HepG2 (cell line): ENCODE data around the gene PIEZO1. TPM values are rescaled to one million over a fixed set of nuclear protein-coding genes. Genes with fewer than 3 reads are reported as not detected.

ENCODE experiments used
- CREBL2 ChIP-seq: sonication (generic); formaldehyde crosslinking; IDR thresholded peaks from 2 replicates; pipeline ENCODE4 v1.8.1; 2023; ENCODE audit warnings: missing genetic modification reagents, mild to moderate bottlenecking, borderline replicate concordance
- FOXM1 ChIP-seq: sonication (generic); formaldehyde crosslinking; IDR thresholded peaks from 2 replicates; pipeline ENCODE4 v1.5.0; 2020; ENCODE audit warnings: missing genetic modification reagents
- IRF2 ChIP-seq: IDR thresholded peaks from 2 replicates; pipeline ENCODE4 v1.6.1; 2018; ENCODE audit warnings: missing genetic modification reagents, missing compliant biosample characterization
- KLF12 ChIP-seq: sonication (generic); formaldehyde crosslinking; IDR thresholded peaks from 2 replicates; pipeline ENCODE4 v1.4.0; 2020; ENCODE audit warnings: missing genetic modification reagents, borderline replicate concordance
- MAFG ChIP-seq: sonication (generic); formaldehyde crosslinking; IDR thresholded peaks from 2 replicates; pipeline ENCODE4 v1.5.1; 2020; ENCODE audit warnings: mild to moderate bottlenecking, missing genetic modification reagents
- MTF1 ChIP-seq: sonication (generic); formaldehyde crosslinking; IDR thresholded peaks from 2 replicates; pipeline ENCODE4 v1.5.0; 2020; ENCODE audit warnings: missing genetic modification reagents
- NR2F1 ChIP-seq, 2 experiments: fragments of 450-650 bp in 1 of 2; formaldehyde crosslinking in 1 of 2; IDR thresholded peaks; 2 replicates each; pipeline versions ENCODE4 v1.5.0 to v1.6.1; 2016 to 2020; ENCODE audit warnings: mild to moderate bottlenecking in 1 of 2, missing compliant biosample characterization in 1 of 2, missing genetic modification reagents in 1 of 2, moderate library complexity in 1 of 2
- NR2F6 ChIP-seq, 2 experiments: IDR thresholded peaks; 2 replicates each; pipeline ENCODE4 v1.6.1; 2016; ENCODE audit warnings: antibody characterized with exemption in 1 of 2, mild to moderate bottlenecking in 1 of 2
- PHF21A ChIP-seq: sonication (generic); formaldehyde crosslinking; IDR thresholded peaks from 2 replicates; pipeline ENCODE4 v1.5.0; 2020; ENCODE audit warnings: mild to moderate bottlenecking, missing genetic modification reagents
- PPARG ChIP-seq: conservative IDR thresholded peaks from 2 replicates; pipeline ENCODE4 v1.6.1; 2016; ENCODE audit warnings: missing biosample characterization, missing genetic modification reagents
- RARA ChIP-seq: IDR thresholded peaks from 2 replicates; pipeline ENCODE4 v1.6.1; 2016; ENCODE audit warnings: missing genetic modification reagents, missing compliant biosample characterization
- RFX5 ChIP-seq: IDR thresholded peaks from 2 replicates; pipeline ENCODE4 v1.6.1; 2011; ENCODE audit warnings: low read depth, low read length, improper control_type of control experiment
- SNAPC2 ChIP-seq: sonication (generic); formaldehyde crosslinking; IDR thresholded peaks from 2 replicates; pipeline ENCODE4 v1.8.1; 2022; ENCODE audit warnings: mild to moderate bottlenecking, missing genetic modification reagents
- SP140L ChIP-seq: sonication (generic); formaldehyde crosslinking; IDR thresholded peaks from 2 replicates; pipeline ENCODE4 v1.4.0; 2020; ENCODE audit warnings: missing genetic modification reagents, borderline replicate concordance
- TEAD3 ChIP-seq: optimal IDR thresholded peaks from 2 replicates; pipeline ENCODE3; 2016; ENCODE audit warnings: borderline replicate concordance
- ZMYM3 ChIP-seq: sonication (generic); formaldehyde crosslinking; IDR thresholded peaks from 2 replicates; pipeline ENCODE4 v1.5.1; 2020; ENCODE audit warnings: mild to moderate bottlenecking, missing genetic modification reagents
- ZNF124 ChIP-seq: sonication (generic); formaldehyde crosslinking; IDR thresholded peaks from 2 replicates; pipeline ENCODE4 v1.4.0; 2020; ENCODE audit warnings: missing genetic modification reagents
- ZNF484 ChIP-seq: sonication (generic); formaldehyde crosslinking; IDR thresholded peaks from 2 replicates; pipeline ENCODE4 v1.5.1; 2020; ENCODE audit warnings: mild to moderate bottlenecking, low read depth, missing genetic modification reagents, borderline replicate concordance
- ZNF547 ChIP-seq: sonication (generic); formaldehyde crosslinking; IDR thresholded peaks from 2 replicates; pipeline ENCODE4 v1.5.1; 2020; ENCODE audit warnings: mild to moderate bottlenecking, missing genetic modification reagents
- ZNF710 ChIP-seq: sonication (generic); formaldehyde crosslinking; IDR thresholded peaks from 2 replicates; pipeline ENCODE4 v1.5.0; 2020; ENCODE audit warnings: mild to moderate bottlenecking, missing genetic modification reagents, borderline replicate concordance
- polyA plus RNA-seq, 8 experiments: library from polyadenylated mRNA; depleted of rRNA in 3 of 8; stranded (reverse) in 7 of 8; unstranded in 1 of 8; fragments of >200 nt; fragmentation: Illumina TruSeq in 4 of 8; extraction: Trizol in 4 of 8; gene quantifications; 2 replicates each; pipeline versions ENCODE4 v1.2.1 to v1.2.3, GENCODE V29; 2011 to 2016; ENCODE audit warnings: low read depth in 4 of 8, missing spikeins in 1 of 8, mixed read lengths in 1 of 8; ENCODE audit not compliant: insufficient read depth in 1 of 8
- total RNA-seq, 5 experiments: library from RNA; depleted of rRNA; stranded (reverse); fragments of >200 nt; fragmentation: Illumina TruSeq; extraction: Trizol; gene quantifications; 2 replicates each; pipeline ENCODE4 v1.2.3, GENCODE V29; 2016; ENCODE audit warnings: low read depth in 1 of 5
- TF ChIP-seq, protein P1 (sequence below): sonication (generic); formaldehyde crosslinking; IDR thresholded peaks from 2 replicates; pipeline ENCODE4 v1.5.0; 2020; ENCODE audit warnings: mild to moderate bottlenecking, missing genetic modification reagents
- TF ChIP-seq, protein P2 (sequence below): sonication (generic); formaldehyde crosslinking; IDR thresholded peaks from 2 replicates; pipeline ENCODE4 v1.5.0; 2020; ENCODE audit warnings: mild to moderate bottlenecking, missing genetic modification reagents, borderline replicate concordance

Gene PIEZO1
- total and polyA plus RNA-seq, 2 of the 13 experiments (the other 11 are each of a cell fraction or from before 2014, with no cell fraction given) = 67.9 to 85.0 TPM

DNA sequence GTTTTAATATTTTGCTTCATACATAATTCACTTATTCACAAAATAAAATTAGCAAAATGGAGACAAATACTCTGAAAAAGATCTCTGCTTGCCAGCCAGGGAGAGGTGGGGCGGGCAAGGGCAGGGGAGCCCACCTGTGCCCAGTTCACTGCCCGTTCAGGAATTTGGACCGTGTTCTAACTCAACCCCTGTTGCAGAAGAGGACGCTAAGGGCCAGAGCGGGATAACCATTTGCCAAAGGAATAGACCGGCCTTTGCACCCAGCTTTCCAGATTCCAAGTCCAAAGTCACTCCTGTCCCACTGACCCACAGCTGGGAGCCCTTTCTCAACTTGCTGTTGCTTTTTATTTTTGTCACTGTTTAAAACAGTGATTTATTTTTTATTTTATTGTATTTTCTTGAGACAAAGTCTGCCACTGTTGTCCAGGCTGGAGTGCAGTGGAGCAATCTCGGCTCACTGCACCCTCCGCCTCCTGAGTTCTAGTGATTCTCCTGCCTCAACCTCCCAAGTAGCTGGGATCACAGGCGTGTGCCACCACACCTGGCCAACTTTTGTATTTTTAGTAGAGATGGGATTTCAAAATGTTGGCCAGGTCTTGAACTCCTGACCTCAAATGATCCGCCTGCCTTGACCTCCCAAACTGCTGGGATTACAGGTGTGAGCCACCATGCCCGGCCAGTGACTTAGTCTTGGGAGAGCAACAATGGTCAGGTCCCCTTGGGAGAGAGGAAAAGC lies 2.7 kb upstream of the PIEZO1 start (continued):
- peak; percentile 54; the same call in 1 of the 2 replicates for TF ChIP-seq RARA (CRISPR knock-in tag)
- TF ChIP-seq, protein P1, sequence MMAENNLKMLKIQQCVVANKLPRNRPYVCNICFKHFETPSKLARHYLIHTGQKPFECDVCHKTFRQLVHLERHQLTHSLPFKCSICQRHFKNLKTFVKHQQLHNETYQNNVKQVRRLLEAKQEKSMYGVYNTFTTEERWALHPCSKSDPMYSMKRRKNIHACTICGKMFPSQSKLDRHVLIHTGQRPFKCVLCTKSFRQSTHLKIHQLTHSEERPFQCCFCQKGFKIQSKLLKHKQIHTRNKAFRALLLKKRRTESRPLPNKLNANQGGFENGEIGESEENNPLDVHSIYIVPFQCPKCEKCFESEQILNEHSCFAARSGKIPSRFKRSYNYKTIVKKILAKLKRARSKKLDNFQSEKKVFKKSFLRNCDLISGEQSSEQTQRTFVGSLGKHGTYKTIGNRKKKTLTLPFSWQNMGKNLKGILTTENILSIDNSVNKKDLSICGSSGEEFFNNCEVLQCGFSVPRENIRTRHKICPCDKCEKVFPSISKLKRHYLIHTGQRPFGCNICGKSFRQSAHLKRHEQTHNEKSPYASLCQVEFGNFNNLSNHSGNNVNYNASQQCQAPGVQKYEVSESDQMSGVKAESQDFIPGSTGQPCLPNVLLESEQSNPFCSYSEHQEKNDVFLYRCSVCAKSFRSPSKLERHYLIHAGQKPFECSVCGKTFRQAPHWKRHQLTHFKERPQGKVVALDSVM (CRISPR knock-in tag) = no peak
- TF ChIP-seq ZNF124 (CRISPR knock-in tag) = no peak
- peak; percentile 85 for TF ChIP-seq PHF21A (CRISPR knock-in tag)
- TF ChIP-seq FOXM1 = no peak
- TF ChIP-seq ZNF710 (CRISPR knock-in tag) = no peak
- no peak for TF ChIP-seq NR2F1 (CRISPR knock-in tag; IDR thresholded peaks at IDR 0.05)
- no peak for TF ChIP-seq MTF1 (CRISPR knock-in tag)
- peak; percentile 57; the same call in 1 of the 2 replicates for TF ChIP-seq ZMYM3 (CRISPR knock-in tag)
- peak; percentile 46; the same call in 1 of the 2 replicates for TF ChIP-seq NR2F6 (IDR thresholded peaks at IDR 0.05)
- TF ChIP-seq NR2F6 (CRISPR knock-in tag; IDR thresholded peaks at IDR 0.05) = peak; percentile 54; the same call in 1 of the 2 replicates
- TF ChIP-seq RFX5 = no peak
- TF ChIP-seq CREBL2 (CRISPR knock-in tag) = no peak
- TF ChIP-seq IRF2 = peak; percentile 25; the same call in 1 of the 2 replicates
- peak; percentile 78 for TF ChIP-seq TEAD3 (CRISPR knock-in tag)
- peak; percentile 20; the same call in 1 of the 2 replicates for TF ChIP-seq PPARG (CRISPR knock-in tag)
- no peak for TF ChIP-seq ZNF484 (CRISPR knock-in tag)
- TF ChIP-seq KLF12 = 0 out of 2 replicates have a peak, but pooled peaks have one; percentile 50
- TF ChIP-seq, protein P2, sequence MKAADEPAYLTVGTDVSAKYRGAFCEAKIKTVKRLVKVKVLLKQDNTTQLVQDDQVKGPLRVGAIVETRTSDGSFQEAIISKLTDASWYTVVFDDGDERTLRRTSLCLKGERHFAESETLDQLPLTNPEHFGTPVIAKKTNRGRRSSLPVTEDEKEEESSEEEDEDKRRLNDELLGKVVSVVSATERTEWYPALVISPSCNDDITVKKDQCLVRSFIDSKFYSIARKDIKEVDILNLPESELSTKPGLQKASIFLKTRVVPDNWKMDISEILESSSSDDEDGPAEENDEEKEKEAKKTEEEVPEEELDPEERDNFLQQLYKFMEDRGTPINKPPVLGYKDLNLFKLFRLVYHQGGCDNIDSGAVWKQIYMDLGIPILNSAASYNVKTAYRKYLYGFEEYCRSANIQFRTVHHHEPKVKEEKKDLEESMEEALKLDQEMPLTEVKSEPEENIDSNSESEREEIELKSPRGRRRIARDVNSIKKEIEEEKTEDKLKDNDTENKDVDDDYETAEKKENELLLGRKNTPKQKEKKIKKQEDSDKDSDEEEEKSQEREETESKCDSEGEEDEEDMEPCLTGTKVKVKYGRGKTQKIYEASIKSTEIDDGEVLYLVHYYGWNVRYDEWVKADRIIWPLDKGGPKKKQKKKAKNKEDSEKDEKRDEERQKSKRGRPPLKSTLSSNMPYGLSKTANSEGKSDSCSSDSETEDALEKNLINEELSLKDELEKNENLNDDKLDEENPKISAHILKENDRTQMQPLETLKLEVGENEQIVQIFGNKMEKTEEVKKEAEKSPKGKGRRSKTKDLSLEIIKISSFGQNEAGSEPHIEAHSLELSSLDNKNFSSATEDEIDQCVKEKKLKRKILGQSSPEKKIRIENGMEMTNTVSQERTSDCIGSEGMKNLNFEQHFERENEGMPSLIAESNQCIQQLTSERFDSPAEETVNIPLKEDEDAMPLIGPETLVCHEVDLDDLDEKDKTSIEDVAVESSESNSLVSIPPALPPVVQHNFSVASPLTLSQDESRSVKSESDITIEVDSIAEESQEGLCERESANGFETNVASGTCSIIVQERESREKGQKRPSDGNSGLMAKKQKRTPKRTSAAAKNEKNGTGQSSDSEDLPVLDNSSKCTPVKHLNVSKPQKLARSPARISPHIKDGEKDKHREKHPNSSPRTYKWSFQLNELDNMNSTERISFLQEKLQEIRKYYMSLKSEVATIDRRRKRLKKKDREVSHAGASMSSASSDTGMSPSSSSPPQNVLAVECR (CRISPR knock-in tag) = peak; percentile 39; the same call in 1 of the 2 replicates
- no peak for TF ChIP-seq SP140L (CRISPR knock-in tag)
- TF ChIP-seq ZNF547 = no peak
- TF ChIP-seq MAFG (CRISPR knock-in tag) = no peak
- TF ChIP-seq SNAPC2 (CRISPR knock-in tag) = 0 out of 2 replicates have a peak, but pooled peaks have one; percentile 61
